Activated T-cell treated with anti-CD3 and anti-CD28 coated beads for 24 hours (primary cell): ENCODE results near the gene CRYGN.

Experiments
- DNase-seq: peaks from one replicate; pipeline ENCODE4 v3.0.0-alpha.2; 2020; ENCODE audit warnings: low read depth

CRYGN gene

DNA sequence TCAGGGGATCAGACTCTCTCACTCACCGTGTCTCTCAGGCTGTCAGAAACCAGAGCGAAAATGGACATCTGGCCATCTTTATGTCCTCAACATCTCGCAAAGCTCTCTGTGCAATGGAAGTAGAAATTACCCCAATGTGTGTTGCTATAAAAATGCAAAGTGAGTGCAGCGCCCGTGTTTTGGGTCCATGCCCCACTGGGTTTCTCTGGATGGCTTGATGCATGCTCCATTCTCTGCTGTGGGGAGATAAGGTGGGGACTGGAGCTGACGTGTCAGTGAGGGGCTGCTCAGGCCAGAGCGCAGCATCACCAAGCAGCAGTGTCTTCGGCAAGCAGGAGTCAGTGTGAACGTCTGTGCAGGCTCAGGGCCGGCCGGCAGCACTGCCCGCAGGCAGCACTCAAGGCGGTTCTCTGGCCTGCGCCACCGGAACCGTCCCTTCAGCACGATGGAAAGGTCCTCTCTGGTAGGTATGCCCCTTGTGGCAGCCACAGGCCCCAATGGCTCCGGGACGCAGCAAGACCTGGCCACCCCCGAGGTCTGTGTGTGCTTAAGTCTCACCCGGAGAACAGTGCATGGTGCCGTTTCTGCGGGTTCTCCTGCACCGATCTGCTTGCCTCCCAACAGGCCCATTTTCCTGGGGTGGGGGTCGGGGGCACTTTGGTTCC is 60.3 kb downstream of the CRYGN start:
- DNase-seq: no peak

DNA sequence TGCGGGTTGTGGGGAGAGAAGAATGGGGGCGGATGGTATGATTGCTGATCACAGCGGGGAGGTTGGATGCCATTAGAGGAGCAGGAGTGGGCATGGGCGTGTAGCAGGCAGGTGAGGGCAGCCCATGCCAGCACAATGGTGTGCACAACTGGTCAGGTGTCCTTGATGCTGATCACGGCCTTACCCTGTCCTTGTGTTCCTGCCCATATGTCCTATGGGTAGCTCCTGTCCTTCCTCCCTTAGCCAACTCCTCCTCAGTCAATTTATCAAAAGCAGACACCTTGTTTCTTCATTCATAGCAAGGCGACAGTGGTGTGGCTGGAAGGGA is 60.8 kb downstream of the CRYGN start:
- no peak for DNase-seq
